Ammon's horn (tissue), 1 donor: ENCODE data around the gene DENND1A.
"Not testable (repeated sequence)": the region's sequence is repeated elsewhere in the genome, so short reads cannot be mapped to it uniquely, and the experiment has no call there.

ENCODE experiments used
- DNase-seq: peaks from one replicate; pipeline ENCODE4 v3.0.0-alpha.2; 2016; ENCODE audit warnings: low spot score

DENND1A gene

GRCh38 chr9:123948286-123948685 is 18.4 kb upstream of the DENND1A start:
- no peak for DNase-seq

- no peak for DNase-seq
Measured at GRCh38 chr9:123947326-123947725, 17.4 kb upstream of the DENND1A start.

- no peak for DNase-seq
Measured at GRCh38 chr9:123946101-123946821, 16.3 kb upstream of the DENND1A start.

- DNase-seq = no peak
Measured at GRCh38 chr9:123945532-123945931, 15.6 kb upstream of the DENND1A start.

GRCh38 chr9:123944464-123944863 is 14.5 kb upstream of the DENND1A start:
- DNase-seq = not testable (repeated sequence)

- no peak for DNase-seq
Measured at GRCh38 chr9:123943671-123944070, 13.7 kb upstream of the DENND1A start.

- DNase-seq = no peak
Measured at GRCh38 chr9:123942542-123942941, 12.6 kb upstream of the DENND1A start.

GRCh38 chr9:123941524-123942070 is 11.7 kb upstream of the DENND1A start:
- DNase-seq = no peak

- no peak for DNase-seq
Measured at GRCh38 chr9:123940721-123941523, 11.0 kb upstream of the DENND1A start.

GRCh38 chr9:123938401-123938800 is 8.5 kb upstream of the DENND1A start:
- DNase-seq = no peak

- not testable (repeated sequence) for DNase-seq
Measured at GRCh38 chr9:123936575-123936974, 6.6 kb upstream of the DENND1A start.

- DNase-seq = no peak
Measured at GRCh38 chr9:123933440-123934212, 3.7 kb upstream of the DENND1A start.

- DNase-seq = no peak
Measured at GRCh38 chr9:123929177-123929869, 603 bp downstream of the DENND1A start.

GRCh38 chr9:123928533-123929176 is 1.3 kb downstream of the DENND1A start:
- DNase-seq = no peak

GRCh38 chr9:123927625-123928532 is 2.0 kb downstream of the DENND1A start:
- DNase-seq = no peak

GRCh38 chr9:123926941-123927340 is 3.0 kb downstream of the DENND1A start:
- DNase-seq = no peak

- no peak for DNase-seq
Measured at GRCh38 chr9:123925819-123926218, 4.1 kb downstream of the DENND1A start.

GRCh38 chr9:123925161-123925560 is 4.8 kb downstream of the DENND1A start:
- DNase-seq = no peak

GRCh38 chr9:123924727-123925126 is 5.2 kb downstream of the DENND1A start:
- DNase-seq = no peak

- DNase-seq = no peak
Measured at GRCh38 chr9:123923884-123924283, 6.0 kb downstream of the DENND1A start.
